ENCODE results near the gene CMTM1.

The CMTM1 gene

GRCh38 chr16:66521252-66521713 is 45.0 kb upstream of the CMTM1 start:
- TF ChIP-seq CTCF (IDR thresholded peaks at IDR 0.05; ENCODE audit: low read depth, low read length), result no peak
- H3K4me3 ChIP-seq (ENCODE audit: low read depth, low read length), result no peak overlapping the region

GRCh38 chr16:66521951-66522771 is 44.1 kb upstream of the CMTM1 start:
- TF ChIP-seq CTCF (IDR thresholded peaks at IDR 0.05; ENCODE audit: low read depth, low read length), result no peak
- no peak overlapping the region for H3K4me3 ChIP-seq (ENCODE audit: low read depth, low read length)

- no peak overlapping the region for H3K4me3 ChIP-seq (ENCODE audit: low read depth, low read length)
- no peak for TF ChIP-seq CTCF (IDR thresholded peaks at IDR 0.05; ENCODE audit: low read depth, low read length)
Measured at GRCh38 chr16:66522816-66523590, 43.2 kb upstream of the CMTM1 start.

DNA sequence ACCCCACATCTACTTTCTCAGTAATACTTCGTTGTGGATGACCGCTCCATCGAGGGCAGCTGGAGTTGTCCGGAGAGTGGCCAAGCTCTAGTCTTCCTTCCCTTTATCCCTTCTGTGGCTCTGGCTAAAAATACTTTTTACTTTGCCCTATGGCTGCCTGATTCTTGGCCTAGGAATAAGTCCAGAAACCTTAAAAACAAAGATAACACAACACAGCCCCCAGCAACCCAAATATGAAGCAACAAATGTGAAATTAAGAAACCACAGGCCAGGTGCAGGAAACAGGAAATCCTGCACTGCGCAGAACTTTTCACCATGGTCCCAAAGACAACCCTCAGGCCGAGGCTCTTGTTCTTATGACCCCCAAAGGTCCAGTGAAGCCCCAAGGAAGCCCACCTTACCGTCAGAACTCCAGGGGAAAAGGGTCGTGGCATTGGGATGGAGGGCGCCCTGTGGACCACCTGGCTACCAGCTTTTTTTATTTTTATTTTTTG is 42.3 kb upstream of the CMTM1 start:
- H3K4me3 ChIP-seq (ENCODE audit: low read depth, low read length), result no peak overlapping the region
- TF ChIP-seq CTCF (IDR thresholded peaks at IDR 0.05; ENCODE audit: low read depth, low read length), result no peak

- no peak overlapping the region for H3K4me3 ChIP-seq (ENCODE audit: low read depth, low read length)
- no peak for TF ChIP-seq CTCF (IDR thresholded peaks at IDR 0.05; ENCODE audit: low read depth, low read length)
Measured at GRCh38 chr16:66524601-66525164, 41.6 kb upstream of the CMTM1 start.

GRCh38 chr16:66525396-66526180 is 40.7 kb upstream of the CMTM1 start:
- no peak for TF ChIP-seq CTCF (IDR thresholded peaks at IDR 0.05; ENCODE audit: low read depth, low read length)
- no peak overlapping the region for H3K4me3 ChIP-seq (ENCODE audit: low read depth, low read length)

Measured in WI38 (cell line).